Skeletal muscle satellite cell (primary cell): Measurements from ENCODE around the gene PKDREJ.
A peak's percentile ranks its signal among the peaks of the same experiment; 100 is the strongest.
"Not testable (repeated sequence)": the region's sequence is repeated elsewhere in the genome, so short reads cannot be mapped to it uniquely, and the experiment has no call there.

Experiments used
- H3K27me3 ChIP-seq: 2 replicates; pipeline ENCODE4 v1.7.0; 2013; ENCODE audit warnings: low read length; ENCODE audit not compliant: control insufficient read depth, insufficient read depth
- H3K36me3 ChIP-seq: 2 replicates; pipeline ENCODE4 v1.7.0; 2013; ENCODE audit warnings: mild to moderate bottlenecking, control low read depth, low read length; ENCODE audit not compliant: insufficient read depth
- H3K4me1 ChIP-seq: 2 replicates; pipeline ENCODE4 v1.7.0; 2013; ENCODE audit warnings: low read length; ENCODE audit not compliant: control insufficient read depth, insufficient read depth
- H3K4me2 ChIP-seq: 2 replicates; pipeline ENCODE4 v1.7.0; 2013; ENCODE audit warnings: mild to moderate bottlenecking, low read length
- H3K4me3 ChIP-seq: 2 replicates; pipeline ENCODE4 v1.7.0; 2013; ENCODE audit warnings: low read length
- H3K9ac ChIP-seq: 2 replicates; pipeline ENCODE4 v1.7.0; 2013; ENCODE audit warnings: mild to moderate bottlenecking, low read depth, low read length, moderate library complexity
- H3K9me3 ChIP-seq: replicated peaks from 2 replicates; pipeline ENCODE4 v1.7.0; 2013; ENCODE audit warnings: mild to moderate bottlenecking, control low read depth, low read length

The PKDREJ gene

GRCh38 chr22:46274381-46274780 lies 11.2 kb upstream of the PKDREJ start:
- H3K4me1 ChIP-seq = peaks cover under 1% of the 10 kb centered on the region
- H3K27me3 ChIP-seq = no peaks in the 10 kb centered on the region
- H3K9ac ChIP-seq = no peak overlapping the region
- no peaks in the 10 kb centered on the region for H3K9me3 ChIP-seq
- H3K4me2 ChIP-seq = no peak overlapping the region
- no peak overlapping the region for H3K4me3 ChIP-seq
- peaks cover 54% of the 10 kb centered on the region for H3K36me3 ChIP-seq

GRCh38 chr22:46273432-46274148 lies 10.4 kb upstream of the PKDREJ start:
- Histone ChIP-seq H3K27me3 (no peaks in the 10 kb centered on the region), H3K4me1 (peaks cover 8% of the 10 kb centered on the region), H3K4me3 (no peak overlapping the region), H3K9ac (no peak overlapping the region), H3K4me2 (no peak overlapping the region), H3K9me3 (no peaks in the 10 kb centered on the region), H3K36me3 (peaks cover 48% of the 10 kb centered on the region)

- Histone ChIP-seq H3K4me2 (no peak overlapping the region), H3K4me3 (no peak overlapping the region), H3K36me3 (peaks cover 41% of the 10 kb centered on the region), H3K9me3 (no peaks in the 10 kb centered on the region), H3K4me1 (peaks cover 11% of the 10 kb centered on the region), H3K27me3 (no peaks in the 10 kb centered on the region), H3K9ac (no peak overlapping the region)
Observed at GRCh38 chr22:46272762-46273431, 9.8 kb upstream of the PKDREJ start.

- Histone ChIP-seq H3K4me1 (peaks cover 11% of the 10 kb centered on the region), H3K27me3 (no peaks in the 10 kb centered on the region), H3K4me2 (no peak overlapping the region), H3K36me3 (peaks cover 38% of the 10 kb centered on the region), H3K9ac (no peak overlapping the region), H3K9me3 (no peaks in the 10 kb centered on the region), H3K4me3 (no peak overlapping the region)
Observed at GRCh38 chr22:46272196-46272595, 9.1 kb upstream of the PKDREJ start.

GRCh38 chr22:46269564-46269963 lies 6.4 kb upstream of the PKDREJ start:
- H3K4me1 ChIP-seq = peaks cover 11% of the 10 kb centered on the region
- H3K36me3 ChIP-seq = peaks cover 23% of the 10 kb centered on the region
- no peaks in the 10 kb centered on the region for H3K27me3 ChIP-seq
- peaks cover 3% of the 10 kb centered on the region for H3K9me3 ChIP-seq
- peak overlapping the region; percentile 78 for H3K4me2 ChIP-seq
- no peak overlapping the region for H3K4me3 ChIP-seq
- H3K9ac ChIP-seq = no peak overlapping the region

- H3K9me3 ChIP-seq = peaks cover 3% of the 10 kb centered on the region
- H3K4me2 ChIP-seq = peak within 1 kb of the TSS; percentile 78
- H3K36me3 ChIP-seq = peaks cover 9% of the 10 kb centered on the region
- H3K4me1 ChIP-seq = peaks cover 11% of the 10 kb centered on the region
- H3K9ac ChIP-seq = peak within 1 kb of the TSS; percentile 86
- peak within 1 kb of the TSS; percentile 94 for H3K4me3 ChIP-seq
- peaks cover 4% of the 10 kb centered on the region for H3K27me3 ChIP-seq
Observed at GRCh38 chr22:46267431-46268279, 4.5 kb upstream of the PKDREJ start, which contains the start of gene TTC38. TSS of gene TTC38 (plus strand) at chr22:46268008. CDS start at chr22:46268040, 32 bp downstream.

GRCh38 chr22:46265627-46266026 lies 2.5 kb upstream of the PKDREJ start:
- not testable (repeated sequence) for H3K36me3 ChIP-seq, H3K4me3 ChIP-seq, H3K9me3 ChIP-seq, H3K9ac ChIP-seq, H3K4me2 ChIP-seq
- peaks cover 23% of the 10 kb centered on the region for H3K27me3 ChIP-seq
- H3K4me1 ChIP-seq = peaks cover 11% of the 10 kb centered on the region

GRCh38 chr22:46264520-46264919 lies 1.4 kb upstream of the PKDREJ start:
- H3K4me3 ChIP-seq, H3K9ac ChIP-seq, H3K9me3 ChIP-seq, H3K4me2 ChIP-seq, H3K36me3 ChIP-seq: not testable (repeated sequence)
- H3K4me1 ChIP-seq = peaks cover 11% of the 10 kb centered on the region
- peaks cover 25% of the 10 kb centered on the region for H3K27me3 ChIP-seq

GRCh38 chr22:46262449-46263215 lies 511 bp downstream of the PKDREJ start:
- Histone ChIP-seq H3K4me1 (no peaks in the 10 kb centered on the region), H3K9ac (no peak overlapping the region), H3K36me3 (no peaks in the 10 kb centered on the region), H3K9me3 (peaks cover 3% of the 10 kb centered on the region), H3K4me3 (peak overlapping the region; percentile 34), H3K4me2 (peak overlapping the region; percentile 44), H3K27me3 (peaks cover 25% of the 10 kb centered on the region)

- no peak overlapping the region for H3K4me2 ChIP-seq
- no peaks in the 10 kb centered on the region for H3K36me3 ChIP-seq
- no peak overlapping the region for H3K4me3 ChIP-seq
- H3K9me3 ChIP-seq = peaks cover 2% of the 10 kb centered on the region
- no peak overlapping the region for H3K9ac ChIP-seq
- peaks cover 25% of the 10 kb centered on the region for H3K27me3 ChIP-seq
- no peaks in the 10 kb centered on the region for H3K4me1 ChIP-seq
Observed at GRCh38 chr22:46260038-46260437, 3.1 kb downstream of the PKDREJ start.

- no peak overlapping the region for H3K4me3 ChIP-seq
- no peak overlapping the region for H3K9ac ChIP-seq
- H3K9me3 ChIP-seq = no peaks in the 10 kb centered on the region
- H3K4me1 ChIP-seq = peaks cover 4% of the 10 kb centered on the region
- no peak overlapping the region for H3K4me2 ChIP-seq
- no peaks in the 10 kb centered on the region for H3K36me3 ChIP-seq
- H3K27me3 ChIP-seq = peaks cover 25% of the 10 kb centered on the region
Observed at GRCh38 chr22:46259374-46259773, 3.8 kb downstream of the PKDREJ start.
